HG03520 (cell line): ENCODE measurements around the gene DIAPH1.

Experiments
- ATAC-seq: cut with Tn5 transposase; IDR thresholded peaks from one replicate; pipeline ENCODE4 v1.9.1; 2021; ENCODE audit warnings: mild to moderate bottlenecking, moderate library complexity; ENCODE audit not compliant: unreplicated experiment

Gene DIAPH1

GRCh38 chr5:141522301-141522700, 96.5 kb downstream of the DIAPH1 start:
- ATAC-seq, result no peak

- no peak for ATAC-seq
Observed at GRCh38 chr5:141521244-141521781, 97.5 kb downstream of the DIAPH1 start.

GRCh38 chr5:141519605-141520565, 98.9 kb downstream of the DIAPH1 start:
- ATAC-seq, result no peak

- ATAC-seq, result no peak
Observed at GRCh38 chr5:141518618-141519015, 100.2 kb downstream of the DIAPH1 start.

- ATAC-seq, result no peak
Observed at GRCh38 chr5:141517880-141518617, 100.8 kb downstream of the DIAPH1 start.

- ATAC-seq, result no peak
Observed at GRCh38 chr5:141517312-141517711, 101.5 kb downstream of the DIAPH1 start.

- ATAC-seq, result no peak
Observed at GRCh38 chr5:141516672-141517025, 102.2 kb downstream of the DIAPH1 start.

- ATAC-seq, result no peak
Observed at GRCh38 chr5:141515946-141516671, 102.7 kb downstream of the DIAPH1 start.

- ATAC-seq, result no peak
Observed at GRCh38 chr5:141515141-141515540, 103.7 kb downstream of the DIAPH1 start.

- ATAC-seq, result peak; percentile 12
Observed at GRCh38 chr5:141514330-141515133, 104.3 kb downstream of the DIAPH1 start.

- ATAC-seq, result peak; percentile 30
Observed at GRCh38 chr5:141513627-141514329, 105.0 kb downstream of the DIAPH1 start.

GRCh38 chr5:141512911-141513626, 105.7 kb downstream of the DIAPH1 start:
- ATAC-seq, result no peak

GRCh38 chr5:141512390-141512910, 106.3 kb downstream of the DIAPH1 start:
- no peak for ATAC-seq

GRCh38 chr5:141511771-141512325, 107.0 kb downstream of the DIAPH1 start:
- ATAC-seq, result no peak

GRCh38 chr5:141510850-141511601, 107.8 kb downstream of the DIAPH1 start:
- ATAC-seq, result peak; percentile 33

GRCh38 chr5:141510160-141510559, 108.6 kb downstream of the DIAPH1 start:
- ATAC-seq, result no peak

GRCh38 chr5:141508798-141509611, 109.8 kb downstream of the DIAPH1 start:
- no peak for ATAC-seq
